HG02884 (cell line): ENCODE data around the gene CDYL2.
"Not testable (repeated sequence)": the region's sequence is repeated elsewhere in the genome, so short reads cannot be mapped to it uniquely, and the experiment has no call there.

Experiments used
- ATAC-seq: cut with Tn5 transposase; IDR thresholded peaks from one replicate; pipeline ENCODE4 v1.9.1; 2021; ENCODE audit warnings: mild to moderate bottlenecking, moderate library complexity; ENCODE audit not compliant: unreplicated experiment

The CDYL2 gene

DNA sequence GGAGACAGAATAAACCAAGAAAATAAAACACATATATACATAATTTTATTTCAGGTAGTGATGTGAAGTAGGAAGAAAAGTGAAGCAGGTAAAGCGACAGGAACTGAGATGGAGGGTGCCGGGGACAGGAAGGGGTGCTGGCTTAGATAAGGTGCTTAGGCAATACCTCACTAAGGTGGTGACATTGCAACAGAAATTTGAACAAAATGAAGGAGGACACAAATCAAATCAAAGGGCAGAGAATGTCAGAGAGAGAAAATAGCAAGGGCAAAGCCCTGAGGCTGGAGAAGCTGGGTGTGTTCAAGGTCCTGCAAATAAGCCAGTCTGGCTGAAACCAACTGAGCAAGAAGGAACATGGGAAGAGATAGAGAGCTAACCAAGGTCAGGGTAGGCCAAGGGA is 5.0 kb upstream of the CDYL2 start:
- no peak for ATAC-seq

DNA sequence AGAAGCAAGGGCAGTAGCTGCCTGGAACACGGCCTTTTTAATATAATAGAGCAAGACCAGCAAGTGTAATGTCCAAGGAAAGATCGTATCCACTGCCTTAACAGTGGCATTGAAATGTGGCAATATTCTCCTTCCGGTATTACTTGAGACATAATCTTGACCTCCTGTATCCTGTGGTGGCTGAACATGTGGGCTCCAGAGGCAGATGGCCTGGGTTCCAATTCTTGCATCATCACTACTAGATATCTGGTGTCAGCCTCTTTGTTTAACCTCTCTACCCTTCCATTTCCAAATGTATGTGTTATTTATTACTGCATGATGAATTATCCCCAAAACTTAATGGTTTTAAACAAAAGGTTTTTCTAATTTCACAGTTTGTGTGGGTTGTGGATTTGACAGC is 3.5 kb upstream of the CDYL2 start:
- no peak for ATAC-seq

DNA sequence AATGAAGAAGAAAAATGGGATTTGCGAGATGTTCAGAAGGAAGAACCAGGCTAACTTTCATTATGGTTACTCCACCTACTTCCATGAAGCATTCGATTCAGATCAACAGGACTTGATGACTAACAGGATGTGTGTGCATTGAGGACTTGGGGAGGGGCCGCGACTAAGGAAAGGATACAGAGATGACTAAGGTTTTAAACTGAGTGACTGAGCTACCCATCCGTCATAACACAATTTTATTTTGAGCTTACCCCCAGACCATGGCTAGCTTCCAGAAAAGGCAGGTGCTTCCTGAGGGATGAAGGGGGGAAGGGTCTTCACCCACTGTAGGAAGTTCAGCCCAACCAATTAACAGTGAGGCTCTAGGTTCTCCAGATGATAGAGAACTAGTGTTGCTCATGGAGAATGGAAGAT is 2.5 kb upstream of the CDYL2 start:
- ATAC-seq = no peak

DNA sequence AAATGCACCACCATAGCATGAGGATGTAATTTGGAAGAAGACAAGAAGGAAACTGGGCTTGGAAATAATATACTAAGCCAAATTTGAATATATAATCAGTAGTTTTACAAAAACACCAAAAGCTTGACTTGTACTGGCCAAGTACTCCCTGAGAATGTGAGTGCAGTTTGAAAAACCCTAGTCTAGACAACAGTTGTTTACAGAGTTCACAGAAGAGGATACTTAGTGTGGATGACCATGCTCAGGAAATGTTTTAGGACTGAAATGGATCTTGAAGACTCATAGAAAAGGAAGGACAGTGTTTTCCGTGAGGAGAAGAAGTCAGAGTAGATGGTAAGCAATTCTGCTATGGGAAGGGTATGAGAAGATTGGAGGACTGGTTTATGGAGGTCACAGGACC is 1.9 kb upstream of the CDYL2 start:
- no peak for ATAC-seq

DNA sequence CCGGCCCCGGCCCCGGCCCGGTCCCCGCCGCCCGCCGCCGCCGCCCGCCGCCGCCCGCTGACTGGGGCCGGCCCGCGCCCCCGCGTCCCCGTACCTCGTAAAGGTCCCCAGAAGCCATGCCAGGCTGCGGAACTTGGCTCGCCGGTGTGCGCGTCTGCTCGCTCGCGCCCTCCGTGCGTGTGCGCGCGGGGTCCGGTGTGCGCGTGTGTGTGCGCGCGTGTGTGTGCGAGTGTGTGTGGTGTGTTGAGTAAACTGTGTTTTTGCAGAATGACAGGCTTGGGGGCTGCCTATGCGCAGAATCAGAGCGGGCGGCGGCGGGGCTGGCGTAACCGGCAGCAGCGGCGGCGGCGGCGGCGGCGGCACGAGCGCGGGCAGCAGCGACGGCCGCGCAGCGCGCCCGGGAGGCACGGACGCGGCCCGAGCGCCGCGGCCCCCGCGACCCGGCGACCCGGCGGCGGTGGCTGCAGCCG is 307 bp downstream of the CDYL2 start:
- peak; percentile 38 for ATAC-seq

DNA sequence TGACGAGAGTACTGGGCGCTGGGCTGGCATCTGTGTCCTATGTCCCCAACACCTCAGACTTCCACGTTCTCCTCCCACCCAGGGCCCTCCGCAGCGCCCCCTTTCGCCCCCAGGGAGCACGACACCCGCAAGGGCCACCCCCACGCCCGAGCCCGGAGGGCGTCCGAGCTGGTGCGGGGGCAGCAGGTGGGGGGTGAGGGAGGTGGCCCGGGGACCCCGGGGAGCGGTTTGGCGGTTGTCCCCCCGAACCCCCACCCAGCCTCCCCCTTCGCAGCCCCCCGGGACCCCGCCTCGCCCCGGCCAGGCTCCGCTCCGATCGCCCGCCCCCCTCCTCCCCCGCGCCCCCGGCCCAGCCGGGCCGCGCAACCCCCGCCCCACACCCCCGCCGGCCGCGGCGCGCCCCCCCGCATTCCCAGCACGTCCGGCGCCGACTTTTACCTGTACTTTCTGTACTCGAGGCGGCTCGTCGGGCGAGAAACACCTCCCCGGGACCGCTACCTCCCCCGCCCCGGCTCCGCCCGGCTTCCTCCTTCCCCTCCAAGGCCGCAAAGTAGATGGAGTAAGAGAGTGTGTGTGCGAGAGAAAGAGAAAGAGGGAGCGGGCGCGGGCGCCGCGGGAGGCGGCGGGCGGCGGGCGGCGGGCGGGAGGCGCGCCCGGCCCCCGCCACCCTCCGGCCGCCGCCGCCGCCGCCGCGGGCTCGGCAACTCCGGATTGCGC is 901 bp downstream of the CDYL2 start:
- ATAC-seq = peak; percentile 12

GRCh38 chr16:80802902-80803301 is 1.5 kb downstream of the CDYL2 start:
- ATAC-seq = no peak

GRCh38 chr16:80802138-80802537 is 2.3 kb downstream of the CDYL2 start:
- ATAC-seq = no peak

DNA sequence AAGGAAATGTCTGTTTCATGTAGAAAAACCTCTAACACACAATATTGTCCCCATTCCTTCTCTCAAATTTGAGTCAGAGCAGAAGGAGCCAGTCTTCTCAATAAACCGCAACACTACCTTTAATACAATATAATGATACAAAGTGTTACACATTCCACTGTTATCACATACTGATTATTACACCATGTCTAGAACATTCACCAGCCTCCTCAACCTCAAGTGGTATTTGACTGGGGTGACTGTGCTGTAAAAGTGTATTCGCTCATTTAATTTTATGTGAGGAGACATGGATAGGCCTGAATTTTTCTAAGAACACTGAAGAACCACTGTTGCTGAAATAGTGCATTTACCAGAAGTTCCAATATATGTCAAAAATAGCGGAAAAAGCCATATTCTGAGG is 10.3 kb downstream of the CDYL2 start:
- no peak for ATAC-seq

- no peak for ATAC-seq
Observed at GRCh38 chr16:80792031-80792430, 12.4 kb downstream of the CDYL2 start.

- ATAC-seq = no peak
Observed at GRCh38 chr16:80791411-80791810, 13.0 kb downstream of the CDYL2 start.

DNA sequence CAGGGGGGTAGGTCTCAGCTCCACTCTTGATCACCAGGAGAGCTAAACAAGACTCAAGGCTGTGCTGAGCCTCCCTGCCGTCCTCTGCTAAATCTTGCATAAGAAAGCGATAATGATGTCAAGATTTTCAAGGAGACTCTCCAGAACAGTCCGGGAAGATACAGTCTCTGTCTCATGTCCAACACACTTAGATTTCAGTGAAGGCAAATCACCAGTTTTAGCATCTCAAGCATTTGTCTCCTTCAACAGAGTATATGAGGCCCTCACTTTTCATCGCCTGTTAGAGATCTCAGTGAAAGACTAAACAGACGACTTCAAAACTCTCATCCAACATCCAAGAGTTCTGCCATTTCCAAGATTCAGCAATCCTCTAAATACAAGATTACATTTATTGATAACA is 13.6 kb downstream of the CDYL2 start:
- ATAC-seq = no peak

GRCh38 chr16:80788027-80788426 is 16.4 kb downstream of the CDYL2 start:
- ATAC-seq = no peak

GRCh38 chr16:80786561-80786960 is 17.8 kb downstream of the CDYL2 start:
- not testable (repeated sequence) for ATAC-seq

GRCh38 chr16:80784951-80785350 is 19.4 kb downstream of the CDYL2 start:
- ATAC-seq = no peak

GRCh38 chr16:80778703-80779102 is 25.7 kb downstream of the CDYL2 start:
- no peak for ATAC-seq

- no peak for ATAC-seq
Observed at GRCh38 chr16:80776856-80777255, 27.5 kb downstream of the CDYL2 start.

GRCh38 chr16:80775450-80775849 is 28.9 kb downstream of the CDYL2 start:
- ATAC-seq = no peak

DNA sequence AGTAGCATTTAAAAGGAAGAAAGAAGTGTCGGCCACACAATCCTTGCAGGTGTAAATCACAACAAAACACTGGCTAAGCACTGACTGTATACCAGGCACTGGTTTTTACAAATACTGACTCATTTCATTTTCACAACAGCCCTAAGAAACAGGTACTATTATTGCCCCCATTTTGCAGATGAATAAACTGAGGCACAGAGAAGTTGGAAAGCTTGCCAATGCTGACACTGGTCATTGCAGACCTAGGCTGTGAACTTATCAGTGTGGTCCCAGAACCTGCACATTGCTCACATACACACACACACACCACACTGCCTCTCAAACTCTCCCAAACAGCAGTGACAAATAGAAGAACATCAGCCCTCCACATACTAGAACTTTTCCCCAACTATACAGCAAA is 37.6 kb downstream of the CDYL2 start:
- no peak for ATAC-seq

DNA sequence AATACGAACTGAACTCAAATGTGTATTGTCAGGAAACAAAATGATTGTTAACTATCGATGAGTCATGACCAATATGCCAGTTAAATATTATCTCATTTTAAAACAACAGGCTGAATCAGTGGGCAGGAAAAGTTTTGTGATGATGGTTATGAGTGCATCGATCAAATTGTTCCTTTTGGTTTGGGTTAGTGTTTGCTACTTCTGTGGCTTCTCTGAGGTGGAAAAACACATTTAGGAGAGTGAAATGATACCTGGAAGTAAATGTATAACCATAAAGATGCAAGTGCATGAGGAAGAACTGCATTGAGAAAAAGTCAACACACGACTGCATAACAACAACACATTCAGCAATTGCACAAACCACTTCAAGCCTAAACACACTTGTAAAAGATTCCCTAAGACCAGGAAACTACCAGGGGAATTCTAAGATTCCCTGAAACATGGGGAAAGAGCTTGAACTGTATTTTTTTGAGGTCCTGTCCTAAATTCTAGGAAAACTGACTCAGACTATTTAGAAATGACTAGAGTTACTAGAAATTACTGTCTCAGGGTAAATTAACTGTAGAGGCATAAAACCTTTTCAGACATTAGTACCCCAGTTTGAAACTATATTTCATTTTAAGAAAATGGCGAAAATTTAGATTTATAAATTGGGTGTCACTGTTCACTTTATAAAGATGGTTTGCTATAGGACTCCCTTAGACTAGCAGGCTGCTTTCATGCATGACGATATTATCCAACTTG is 44.8 kb downstream of the CDYL2 start:
- no peak for ATAC-seq

DNA sequence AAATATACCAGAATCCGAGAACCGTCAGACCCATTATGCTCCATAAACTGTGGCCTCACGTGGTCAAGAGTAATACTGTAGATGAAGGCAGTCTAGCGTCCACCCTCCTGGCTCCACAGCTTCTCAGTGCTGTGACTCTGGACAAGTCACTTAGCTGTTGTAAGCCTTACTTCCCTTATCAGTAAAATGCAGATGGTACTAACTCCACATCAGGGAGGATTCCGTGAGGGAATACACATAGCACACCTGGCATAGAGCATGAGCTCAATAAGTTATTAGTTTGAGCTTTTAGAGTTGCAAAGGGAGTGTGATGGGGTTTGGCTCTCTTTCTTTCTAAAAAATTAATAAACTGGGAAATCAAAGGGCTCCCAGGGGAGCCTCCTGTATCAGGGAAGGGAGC is 49.9 kb downstream of the CDYL2 start:
- ATAC-seq = no peak

- no peak for ATAC-seq
Observed at GRCh38 chr16:80752541-80752940, 51.9 kb downstream of the CDYL2 start.
